Urothelium cell line (cell line): ENCODE measurements around the gene NCBP2.

Source experiments
- DNase-seq: peaks from one replicate; pipeline ENCODE4 v3.0.0; 2011; ENCODE audit warnings: low spot score, mixed read lengths
- FAIRE-seq: peaks from 2 replicates; lab custom pipeline; 2011; peaks lifted over from hg19 to GRCh38; lab: Jason Lieb, UNC

The NCBP2 gene

GRCh38 chr3:196889844-196890708 lies 52.3 kb downstream of the NCBP2 start:
- no peak for DNase-seq
- FAIRE-seq, result no peak

GRCh38 chr3:196886144-196886543 lies 56.2 kb downstream of the NCBP2 start:
- FAIRE-seq (no peak), DNase-seq (no peak)
